K562 (cell line): Measurements from ENCODE around the gene ZNF672. TPM values are rescaled to one million over a fixed set of nuclear protein-coding genes. Genes with fewer than 3 reads are reported as not detected.

Experiments
- BACH1 ChIP-seq: fragments of 200-800 bp; sonication (Bioruptor generic); IDR thresholded peaks from 2 replicates; pipeline ENCODE4 v1.6.1; 2016; ENCODE audit warnings: missing genetic modification characterization, missing compliant biosample characterization
- CAMTA2 ChIP-seq: fragments of 250-450 bp; sonication (Bioruptor Pico); conservative IDR thresholded peaks from 2 replicates; pipeline ENCODE4 v1.5.1; 2022
- CREB5 ChIP-seq: fragments of 250-450 bp; sonication (Bioruptor Pico); IDR thresholded peaks from 2 replicates; pipeline ENCODE4 v1.5.0; 2020; ENCODE audit warnings: mild to moderate bottlenecking
- ELF4 ChIP-seq: fragments of 450-650 bp; formaldehyde crosslinking; IDR thresholded peaks from 2 replicates; pipeline ENCODE4 v1.4.0; 2022; ENCODE audit warnings: missing genetic modification characterization
- HMGXB4 ChIP-seq: sonication (generic); formaldehyde crosslinking; IDR thresholded peaks from 2 replicates; pipeline ENCODE4 v1.8.1; 2023; ENCODE audit warnings: mild to moderate bottlenecking, missing genetic modification reagents
- KLF13 ChIP-seq: fragments of 450-650 bp; IDR thresholded peaks from 2 replicates; pipeline ENCODE4 v1.6.1; 2016; ENCODE audit warnings: missing genetic modification characterization, low read depth, mild to moderate bottlenecking, missing compliant biosample characterization, moderate library complexity, borderline replicate concordance
- MECOM ChIP-seq: fragments of 250-450 bp; sonication (Bioruptor Pico); IDR thresholded peaks from 2 replicates; pipeline ENCODE4 v1.8.0; 2022; ENCODE audit warnings: inconsistent platforms
- MLLT1 ChIP-seq, 2 experiments: fragments of 450-650 bp; IDR thresholded peaks; 2 replicates each; pipeline ENCODE4 v1.6.1; 2016
- NR1H2 ChIP-seq: sonication (generic); formaldehyde crosslinking; IDR thresholded peaks from 2 replicates; pipeline ENCODE4 v1.4.0; 2020; ENCODE audit warnings: mild to moderate bottlenecking, missing genetic modification reagents
- PRDM10 ChIP-seq: fragments of 450-650 bp; IDR thresholded peaks from 2 replicates; pipeline ENCODE4 v1.6.1; 2018; ENCODE audit not compliant: partially characterized antibody
- SMARCC2 ChIP-seq: fragments of 450-650 bp; IDR thresholded peaks from 2 replicates; pipeline ENCODE4 v1.6.1; 2017; ENCODE audit warnings: antibody characterized with exemption, moderate library complexity, mild to moderate bottlenecking, low read depth
- SNAPC5 ChIP-seq: fragments of 250-450 bp; sonication (Bioruptor Pico); IDR thresholded peaks from 2 replicates; pipeline ENCODE4 v1.8.0; 2021; ENCODE audit warnings: moderate library complexity, mild to moderate bottlenecking, inconsistent platforms
- TAF1 ChIP-seq: IDR thresholded peaks from 2 replicates; pipeline ENCODE4 v1.6.1; 2011; ENCODE audit warnings: mild to moderate bottlenecking, low read length, moderate library complexity; ENCODE audit not compliant: insufficient read depth, control insufficient read depth, severe bottlenecking; ENCODE audit errors: extremely low read depth
- TAF9B ChIP-seq: fragments of 450-650 bp; IDR thresholded peaks from 2 replicates; pipeline ENCODE4 v1.6.1; 2018; ENCODE audit warnings: mild to moderate bottlenecking; ENCODE audit not compliant: partially characterized antibody
- ZFP36 ChIP-seq: fragments of 150-350 bp; IDR thresholded peaks from 2 replicates; pipeline ENCODE4 v1.6.1; 2018; ENCODE audit warnings: low read length, low read depth; ENCODE audit not compliant: partially characterized antibody
- ZNF165 ChIP-seq: fragments of 250-450 bp; sonication (Bioruptor Pico); IDR thresholded peaks from 2 replicates; pipeline ENCODE4 v1.4.0; 2020; ENCODE audit warnings: borderline replicate concordance
- ZNF24 ChIP-seq: fragments of 450-650 bp; IDR thresholded peaks from 2 replicates; pipeline ENCODE4 v1.6.1; 2016
- ZNF583 ChIP-seq: fragments of 250-450 bp; sonication (Bioruptor Pico); IDR thresholded peaks from 2 replicates; pipeline ENCODE4 v1.4.0; 2020
- polyA plus RNA-seq, 8 experiments: library from polyadenylated mRNA; depleted of rRNA in 4 of 8; stranded (reverse) in 5 of 8; unstranded in 3 of 8; fragments of >200 nt; fragmentation: Nextera tagmentation in 2 of 8; fragmentation: Illumina TruSeq in 1 of 8; extraction: Ambion mirVana in 2 of 8; extraction: Trizol in 1 of 8; gene quantifications; 2 replicates each; pipeline versions ENCODE4 v1.2.1 to v1.2.3, GENCODE V29; 2011 to 2014; ENCODE audit warnings: inconsistent platforms in 1 of 8, missing spikeins in 1 of 8
- total RNA-seq, 7 experiments: library from RNA; depleted of rRNA in 6 of 7; stranded (reverse); fragments of >200 nt in 6 of 7; fragmentation: Illumina TruSeq in 2 of 7; extraction: Trizol in 2 of 7; gene quantifications; 2 replicates each; pipeline versions ENCODE4 v1.2.1 to v1.2.3, GENCODE V29; 2011 to 2021; ENCODE audit warnings: low replicate concordance in 1 of 7

The ZNF672 gene
- total and polyA plus RNA-seq, 9 of the 15 experiments (the other 6 are each of a cell fraction or from before 2014, with no cell fraction given) = 1.9 to 57.9 (median 24.1) TPM

- TF ChIP-seq CREB5 (CRISPR knock-in tag) = no peak
- TF ChIP-seq NR1H2 (CRISPR knock-in tag) = no peak
- TF ChIP-seq TAF1 = peak; percentile 69
- TF ChIP-seq SNAPC5 (CRISPR knock-in tag) = no peak
- no peak; the same call in 1 of the 2 replicates for TF ChIP-seq HMGXB4 (CRISPR knock-in tag)
- TF ChIP-seq MLLT1 (IDR thresholded peaks at IDR 0.05) = peak in 1 of 2 experiments; percentile 47; a peak in 1 of 4 replicates
- no peak for TF ChIP-seq KLF13 (tag)
- TF ChIP-seq CAMTA2 (CRISPR knock-in tag) = no peak
- no peak for TF ChIP-seq MECOM (CRISPR knock-in tag)
- TF ChIP-seq ZNF583 = peak; percentile 9; the same call in 1 of the 2 replicates
- TF ChIP-seq PRDM10 = peak; percentile 38
- no peak for TF ChIP-seq ZFP36
- TF ChIP-seq TAF9B = no peak
- no peak for TF ChIP-seq ZNF165 (CRISPR knock-in tag)
- no peak for TF ChIP-seq ELF4 (CRISPR knock-in tag)
- 0 out of 2 replicates have a peak, but pooled peaks have one; percentile 11 for TF ChIP-seq SMARCC2
- TF ChIP-seq ZNF24 = no peak; the same call in 1 of the 2 replicates
- TF ChIP-seq BACH1 (tag) = no peak
Measured at GRCh38 chr1:248858096-248858890, 20.3 kb downstream of the ZNF672 start (continued).
